ENCODE data around the gene KLHL29.

- TF ChIP-seq EZH2phosphoT487 (IDR thresholded peaks at IDR 0.05; ENCODE audit: insufficient read depth, low read depth) = no peak
- TF ChIP-seq EZH2 (IDR thresholded peaks at IDR 0.05; ENCODE audit: insufficient read depth, poor library complexity, severe bottlenecking) = no peak
Measured at GRCh38 chr2:23536326-23536725, 151.3 kb downstream of the KLHL29 start.

All from GM23248 (cell line).